Measurements from ENCODE around the gene ADH5. TPM values are rescaled to one million over a fixed set of nuclear protein-coding genes. Genes with fewer than 3 reads are reported as not detected.

ADH5 gene
- total and polyA plus RNA-seq, 2 donors (not counting 1 experiment from before 2014, with no cell fraction given): 23.9 to 65.6 TPM

DNA sequence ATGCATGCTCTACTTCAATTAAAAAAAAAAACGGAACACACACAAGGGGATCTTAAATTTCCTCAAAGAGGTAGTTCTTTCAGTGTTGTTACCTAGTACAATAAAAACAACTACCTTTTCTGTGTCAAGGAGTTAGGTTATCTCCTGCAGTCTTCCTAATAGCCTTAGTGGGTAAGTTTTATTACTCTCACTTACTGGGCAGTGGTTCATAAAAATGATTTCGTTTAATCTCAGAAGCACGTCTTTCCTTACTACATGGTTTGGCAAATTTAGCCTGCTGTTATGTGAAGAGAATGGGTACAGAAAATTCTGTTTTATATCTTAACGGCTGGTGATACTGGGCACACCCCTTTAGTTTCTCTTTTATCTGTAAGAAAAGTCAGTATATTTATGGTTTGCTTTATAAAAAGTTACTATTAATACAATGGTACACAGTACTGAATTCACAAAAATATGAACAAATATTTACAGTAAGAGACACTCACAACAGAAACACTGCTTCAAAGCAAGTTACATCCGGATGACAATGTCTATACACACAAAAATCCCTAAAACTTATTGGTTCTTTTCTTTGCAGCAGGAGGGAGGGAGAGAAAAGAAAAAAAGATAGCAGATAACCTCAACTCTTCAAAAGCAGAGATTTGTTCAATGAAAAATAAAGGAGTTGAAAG is 8.8 kb downstream of the ADH5 start:
- no peak overlapping the region for H3K27ac Mint-ChIP-seq
- H3K4me3 ChIP-seq (ENCODE audit: control extremely low read depth in 1 of 5, extremely low read depth in 1 of 5, insufficient read depth in 1 of 5, low read depth in 2 of 5, low read length in 4 of 5): no peak overlapping the region
- ChIA-PET CTCF (no interaction called here), POLR2A (no interaction called here)
- no CpG with 5 or more reads among the region's 5 CpGs for WGBS (ENCODE audit: insufficient coverage)
- TF ChIP-seq, protein P1, sequence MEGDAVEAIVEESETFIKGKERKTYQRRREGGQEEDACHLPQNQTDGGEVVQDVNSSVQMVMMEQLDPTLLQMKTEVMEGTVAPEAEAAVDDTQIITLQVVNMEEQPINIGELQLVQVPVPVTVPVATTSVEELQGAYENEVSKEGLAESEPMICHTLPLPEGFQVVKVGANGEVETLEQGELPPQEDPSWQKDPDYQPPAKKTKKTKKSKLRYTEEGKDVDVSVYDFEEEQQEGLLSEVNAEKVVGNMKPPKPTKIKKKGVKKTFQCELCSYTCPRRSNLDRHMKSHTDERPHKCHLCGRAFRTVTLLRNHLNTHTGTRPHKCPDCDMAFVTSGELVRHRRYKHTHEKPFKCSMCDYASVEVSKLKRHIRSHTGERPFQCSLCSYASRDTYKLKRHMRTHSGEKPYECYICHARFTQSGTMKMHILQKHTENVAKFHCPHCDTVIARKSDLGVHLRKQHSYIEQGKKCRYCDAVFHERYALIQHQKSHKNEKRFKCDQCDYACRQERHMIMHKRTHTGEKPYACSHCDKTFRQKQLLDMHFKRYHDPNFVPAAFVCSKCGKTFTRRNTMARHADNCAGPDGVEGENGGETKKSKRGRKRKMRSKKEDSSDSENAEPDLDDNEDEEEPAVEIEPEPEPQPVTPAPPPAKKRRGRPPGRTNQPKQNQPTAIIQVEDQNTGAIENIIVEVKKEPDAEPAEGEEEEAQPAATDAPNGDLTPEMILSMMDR (IDR thresholded peaks at IDR 0.05): no peak
- no peak for TF ChIP-seq EZH2 (IDR thresholded peaks at IDR 0.05; ENCODE audit: borderline replicate concordance, insufficient read depth, low read depth, low read length, poor library complexity, severe bottlenecking)
- no peaks in the 10 kb centered on the region for H3K9me3 Mint-ChIP-seq (ENCODE audit: insufficient read depth)
- H4K20me1 ChIP-seq (ENCODE audit: control insufficient read depth, insufficient read depth, low read length, poor library complexity, severe bottlenecking): no peaks in the 10 kb centered on the region
- no peak overlapping the region for H3K9ac ChIP-seq (ENCODE audit: low read length)
- H3K79me2 ChIP-seq (ENCODE audit: control insufficient read depth, insufficient read depth, low read length): no peaks in the 10 kb centered on the region
- no peak overlapping the region for H3K4me3 Mint-ChIP-seq
- no peaks in the 10 kb centered on the region for H3K9me3 ChIP-seq (ENCODE audit: control extremely low read depth in 1 of 3, control insufficient read depth in 2 of 3, insufficient read depth in 1 of 3, low read length in 2 of 3)
- DNase-seq (no peak), ATAC-seq (ENCODE audit: low read depth) (no peak)
- H3K27me3 ChIP-seq (replicated peaks in 1 of 4; ENCODE audit: control extremely low read depth in 1 of 4, control insufficient read depth in 3 of 4, insufficient read depth in 4 of 4, low read length in 3 of 4): no peaks in the 10 kb centered on the region
- no peak overlapping the region for H3K27ac ChIP-seq (ENCODE audit: low read length in 2 of 2)
- no peak overlapping the region for H2AFZ ChIP-seq (ENCODE audit: insufficient read depth, low read depth, low read length, poor library complexity, severe bottlenecking)
- peaks cover 6 to 93% of the 10 kb centered on the region in 2 experiments for H3K36me3 ChIP-seq (replicated peaks in 1 of 2; ENCODE audit: control extremely low read depth in 1 of 2, control insufficient read depth in 1 of 2, extremely low read depth in 1 of 2, insufficient read depth in 2 of 2, low read length in 1 of 2)
- no peaks in the 10 kb centered on the region for H3K4me1 ChIP-seq (ENCODE audit: control insufficient read depth in 2 of 2, insufficient read depth in 2 of 2, low read length in 2 of 2)
- intact Hi-C loops (cut with micrococcal nuclease): no loop called here
- no peaks in the 10 kb centered on the region for H3K27me3 Mint-ChIP-seq
- no peak overlapping the region for H3K4me2 ChIP-seq (replicated peaks; ENCODE audit: low read depth, low read length, poor library complexity, severe bottlenecking)
- H3K4me1 Mint-ChIP-seq: peaks cover 1% of the 10 kb centered on the region

DNA sequence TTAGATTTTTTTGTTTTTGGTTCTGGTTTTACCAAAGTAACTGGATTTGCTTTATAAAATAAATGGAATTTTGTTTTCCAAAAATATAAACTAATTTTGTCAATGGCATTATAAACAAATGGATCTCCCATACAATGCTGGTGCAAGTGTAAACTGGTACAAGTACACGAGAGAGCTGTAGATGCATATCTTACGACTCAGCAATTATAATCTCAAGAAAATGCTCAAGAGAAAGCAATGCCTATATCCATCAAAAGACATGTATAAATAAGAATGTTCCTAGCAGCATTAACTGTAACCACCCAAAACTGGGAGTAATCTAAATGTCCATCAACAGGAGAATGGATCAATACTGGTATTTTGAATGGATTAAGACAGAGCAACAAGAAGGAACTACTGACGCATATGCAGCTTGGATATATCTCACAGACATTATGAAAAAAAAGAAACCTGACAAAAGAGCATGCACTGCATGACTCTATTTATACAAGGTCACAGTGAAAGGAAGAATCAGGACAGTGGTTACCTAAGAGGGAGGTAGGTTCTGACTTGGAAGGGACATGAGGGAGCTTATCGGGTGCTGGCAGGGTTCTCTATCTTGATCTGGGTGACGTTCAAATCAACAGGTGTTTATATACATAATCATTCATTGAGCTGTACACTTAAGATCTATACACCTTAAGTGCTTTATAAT is 9.5 kb downstream of the ADH5 start:
- no peak for TF ChIP-seq EZH2 (IDR thresholded peaks at IDR 0.05; ENCODE audit: borderline replicate concordance, insufficient read depth, low read depth, low read length, poor library complexity, severe bottlenecking)
- no peak for ATAC-seq (ENCODE audit: low read depth)
- Mint-ChIP-seq H3K9me3 (ENCODE audit: insufficient read depth) (no peaks in the 10 kb centered on the region), H3K4me3 (no peak overlapping the region), H3K4me1 (peaks cover 1% of the 10 kb centered on the region), H3K27ac (no peak overlapping the region), H3K27me3 (no peaks in the 10 kb centered on the region)
- Histone ChIP-seq H3K79me2 (ENCODE audit: control insufficient read depth, insufficient read depth, low read length) (no peaks in the 10 kb centered on the region), H3K4me2 (replicated peaks; ENCODE audit: low read depth, low read length, poor library complexity, severe bottlenecking) (no peak overlapping the region), H3K36me3 (replicated peaks in 1 of 2; ENCODE audit: control extremely low read depth in 1 of 2, control insufficient read depth in 1 of 2, extremely low read depth in 1 of 2, insufficient read depth in 2 of 2, low read length in 1 of 2) (peaks cover 4 to 91% of the 10 kb centered on the region in 2 experiments), H3K4me1 (ENCODE audit: control insufficient read depth in 2 of 2, insufficient read depth in 2 of 2, low read length in 2 of 2) (no peaks in the 10 kb centered on the region), H3K27me3 (replicated peaks in 1 of 4; ENCODE audit: control extremely low read depth in 1 of 4, control insufficient read depth in 3 of 4, insufficient read depth in 4 of 4, low read length in 3 of 4) (no peaks in the 10 kb centered on the region), H4K20me1 (ENCODE audit: control insufficient read depth, insufficient read depth, low read length, poor library complexity, severe bottlenecking) (no peaks in the 10 kb centered on the region), H2AFZ (ENCODE audit: insufficient read depth, low read depth, low read length, poor library complexity, severe bottlenecking) (no peak overlapping the region), H3K4me3 (ENCODE audit: control extremely low read depth in 1 of 5, extremely low read depth in 1 of 5, insufficient read depth in 1 of 5, low read depth in 2 of 5, low read length in 4 of 5) (no peak overlapping the region), H3K9ac (ENCODE audit: low read length) (no peak overlapping the region), H3K9me3 (ENCODE audit: control extremely low read depth in 1 of 3, control insufficient read depth in 2 of 3, insufficient read depth in 1 of 3, low read length in 2 of 3) (no peaks in the 10 kb centered on the region), H3K27ac (ENCODE audit: low read length in 2 of 2) (no peak overlapping the region)
- POLR2A ChIA-PET: no interaction called here
- CTCF ChIA-PET: no interaction called here
- WGBS (ENCODE audit: insufficient coverage): no CpG with 5 or more reads among the region's 5 CpGs
- DNase-seq: no peak
- intact Hi-C loops (cut with micrococcal nuclease): no loop called here
